Fibroblast of lung (primary cell): ENCODE measurements around the gene XYLT1. TPM values are rescaled to one million over a fixed set of nuclear protein-coding genes. Genes with fewer than 3 reads are reported as not detected.
A peak's percentile ranks its signal among the peaks of the same experiment; 100 is the strongest.

ENCODE experiments used
- DNase-seq, 2 donors: peaks; one replicate each; pipeline versions ENCODE4 v3.0.0 to v3.0.0-alpha.2; 2010; ENCODE audit warnings: low read depth in 2 of 2
- H2AFZ ChIP-seq: 2 replicates; pipeline ENCODE4 v1.5.1; 2012; ENCODE audit warnings: low read length, control low read depth, inconsistent platforms
- H3K27ac ChIP-seq: 2 replicates; pipeline ENCODE4 v1.5.1; 2011; ENCODE audit warnings: low read length, control low read depth; ENCODE audit not compliant: insufficient read depth
- H3K27me3 ChIP-seq: 2 replicates; pipeline ENCODE4 v1.5.1; 2011; ENCODE audit warnings: mild to moderate bottlenecking, low read length; ENCODE audit not compliant: control insufficient read depth, insufficient read depth
- H3K36me3 ChIP-seq: 2 replicates; pipeline ENCODE4 v1.5.1; 2011; ENCODE audit warnings: low read length; ENCODE audit not compliant: control insufficient read depth, insufficient read depth
- H3K4me1 ChIP-seq: 2 replicates; pipeline ENCODE4 v1.5.1; 2011; ENCODE audit warnings: low read length; ENCODE audit not compliant: control insufficient read depth, insufficient read depth; ENCODE audit errors: extremely low read depth
- H3K4me2 ChIP-seq: 2 replicates; pipeline ENCODE4 v1.5.1; 2011; ENCODE audit warnings: low read length, control low read depth; ENCODE audit not compliant: insufficient read depth; ENCODE audit errors: extremely low read depth
- H3K4me3 ChIP-seq, 4 experiments: fragments of 200-600 bp in 1 of 4; sonication (generic) in 1 of 4; replicated peaks in 1 of 4; 2 replicates each; pipeline ENCODE4 v1.5.1; 2011 to 2016; ENCODE audit warnings: low read length in 4 of 4, low read depth in 3 of 4, mild to moderate bottlenecking in 3 of 4, control low read depth in 2 of 4, inconsistent platforms in 1 of 4, mixed read lengths in 1 of 4; ENCODE audit not compliant: insufficient read depth in 1 of 4; ENCODE audit errors: control extremely low read depth in 1 of 4
- H3K79me2 ChIP-seq: 2 replicates; pipeline ENCODE4 v1.5.1; 2012; ENCODE audit warnings: mild to moderate bottlenecking, low read length, inconsistent platforms; ENCODE audit not compliant: control insufficient read depth, insufficient read depth
- H3K9ac ChIP-seq: 2 replicates; pipeline ENCODE4 v1.5.1; 2011; ENCODE audit warnings: mild to moderate bottlenecking, low read length, control low read depth; ENCODE audit not compliant: insufficient read depth
- H3K9me3 ChIP-seq: 2 replicates; pipeline ENCODE4 v1.5.1; 2012; ENCODE audit warnings: low read depth, low read length; ENCODE audit not compliant: control insufficient read depth, insufficient read depth
- H4K20me1 ChIP-seq: 2 replicates; pipeline ENCODE4 v1.5.1; 2011; ENCODE audit warnings: low read length; ENCODE audit not compliant: control insufficient read depth, insufficient read depth; ENCODE audit errors: extremely low read depth
- CTCF ChIP-seq, 2 donors: IDR thresholded peaks in 1 of 2; conservative IDR thresholded peaks in 1 of 2; 1 replicate in 1 of 2; 2 replicates in 1 of 2; pipeline ENCODE4 v1.5.1; 2011 to 2012; ENCODE audit warnings: low read length in 2 of 2, control low read depth in 1 of 2, inconsistent platforms in 1 of 2, low read depth in 1 of 2, mild to moderate bottlenecking in 1 of 2
- EZH2 ChIP-seq: IDR thresholded peaks from 2 replicates; pipeline ENCODE4 v1.5.1; 2012; ENCODE audit warnings: low read length, control low read depth, mild to moderate bottlenecking; ENCODE audit errors: missing control alignments
- polyA plus RNA-seq, 2 donors: library from polyadenylated mRNA; depleted of rRNA in 1 of 2; stranded (reverse) in 1 of 2; unstranded in 1 of 2; fragments of >200 nt; gene quantifications; 2 replicates each; pipeline ENCODE4 v1.2.1, GENCODE V29; 2011 to 2012; ENCODE audit warnings: missing spikeins in 1 of 2
- total RNA-seq: library from RNA; depleted of rRNA; stranded (reverse); fragments of >200 nt; gene quantifications from 2 replicates; pipeline ENCODE4 v1.2.1, GENCODE V29; 2014

XYLT1 gene
- total and polyA plus RNA-seq, 2 donors (not counting 1 experiment from before 2014, with no cell fraction given), result 9.3 to 21.8 TPM

- H3K9ac ChIP-seq, result no peak overlapping the region
- H3K4me1 ChIP-seq, result peaks cover 6% of the 10 kb centered on the region
- H3K9me3 ChIP-seq, result no peaks in the 10 kb centered on the region
- DNase-seq, result peak; percentile 58 to 86
- no peaks in the 10 kb centered on the region for H3K79me2 ChIP-seq
- H3K27ac ChIP-seq, result no peak overlapping the region
- H3K27me3 ChIP-seq, result no peaks in the 10 kb centered on the region
- no peak overlapping the region for H3K4me3 ChIP-seq
- peaks cover 1% of the 10 kb centered on the region for H3K36me3 ChIP-seq
- TF ChIP-seq CTCF (conservative IDR thresholded peaks at IDR 0.05 in 1 of 2, IDR thresholded peaks at IDR 0.05 in 1 of 2; ENCODE audit: low read depth in 1 of 2, low read length in 2 of 2) (no peak), EZH2 (no peak)
- no peak overlapping the region for H2AFZ ChIP-seq
- no peak overlapping the region for H3K4me2 ChIP-seq
- H4K20me1 ChIP-seq, result no peaks in the 10 kb centered on the region
These were observed 73.3 kb downstream of the XYLT1 start for GRCh38 chr16:17397499-17397891.

GRCh38 chr16:17396762-17397498 lies 73.8 kb downstream of the XYLT1 start:
- H4K20me1 ChIP-seq, result no peaks in the 10 kb centered on the region
- H3K4me3 ChIP-seq, result no peak overlapping the region
- H2AFZ ChIP-seq, result no peak overlapping the region
- no peaks in the 10 kb centered on the region for H3K9me3 ChIP-seq
- H3K4me1 ChIP-seq, result peaks cover 6% of the 10 kb centered on the region
- no peaks in the 10 kb centered on the region for H3K79me2 ChIP-seq
- H3K27ac ChIP-seq, result no peak overlapping the region
- no peaks in the 10 kb centered on the region for H3K27me3 ChIP-seq
- no peak overlapping the region for H3K4me2 ChIP-seq
- H3K9ac ChIP-seq, result no peak overlapping the region
- peak; percentile 51 to 78 for DNase-seq
- TF ChIP-seq EZH2 (no peak), CTCF (conservative IDR thresholded peaks at IDR 0.05 in 1 of 2, IDR thresholded peaks at IDR 0.05 in 1 of 2; ENCODE audit: low read depth in 1 of 2, low read length in 2 of 2) (no peak)
- peaks cover 1% of the 10 kb centered on the region for H3K36me3 ChIP-seq

GRCh38 chr16:17395849-17396480 lies 74.8 kb downstream of the XYLT1 start:
- Histone ChIP-seq H2AFZ (no peak overlapping the region), H3K9me3 (no peaks in the 10 kb centered on the region), H3K4me1 (peaks cover 6% of the 10 kb centered on the region), H4K20me1 (no peaks in the 10 kb centered on the region), H3K27me3 (no peaks in the 10 kb centered on the region), H3K27ac (no peak overlapping the region), H3K36me3 (peaks cover 1% of the 10 kb centered on the region), H3K4me2 (no peak overlapping the region), H3K79me2 (no peaks in the 10 kb centered on the region), H3K4me3 (no peak overlapping the region), H3K9ac (no peak overlapping the region)
- DNase-seq, result peak; percentile 32 to 51
- TF ChIP-seq CTCF (conservative IDR thresholded peaks at IDR 0.05 in 1 of 2, IDR thresholded peaks at IDR 0.05 in 1 of 2; ENCODE audit: low read depth in 1 of 2, low read length in 2 of 2) (no peak), EZH2 (no peak)
